Measurements from ENCODE around the gene AGTRAP.

GRCh38 chr1:11733306-11733705 is 2.6 kb upstream of the AGTRAP start:
- TF ChIP-seq CTCF (IDR thresholded peaks at IDR 0.05) (no peak), POLR2A (IDR thresholded peaks at IDR 0.05) (no peak)
